Calu3 (cell line): ENCODE results near the gene KANK4. TPM values are rescaled to one million over a fixed set of nuclear protein-coding genes. Genes with fewer than 3 reads are reported as not detected.

ENCODE experiments used
- BruUV-seq: library from RNA; stranded (reverse); fragments of 400-500 nt; replicated peaks from 2 replicates; lab custom pipeline; 2021; lab: Mats Ljungman, UMichigan
- CTCF ChIA-PET: fragments of 300-600 bp; sonication (Branson Sonifier 250); formaldehyde crosslinking; loops from one replicate; lab custom pipeline; 2022; ENCODE audit warnings: antibody characterized with exemption; lab: Charles Lee
- DNase-seq: peaks from one replicate; pipeline ENCODE4 v3.0.0; 2022
- H3K27ac Mint-ChIP-seq: one replicate; pipeline ENCODE4 v1.8.0; 2022; ENCODE audit warnings: mixed read lengths; ENCODE audit not compliant: unreplicated experiment
- H3K27me3 Mint-ChIP-seq: one replicate; pipeline ENCODE4 v1.8.0; 2022; ENCODE audit warnings: mixed read lengths; ENCODE audit not compliant: unreplicated experiment
- H3K36me3 Mint-ChIP-seq: one replicate; pipeline ENCODE4 v1.8.0; 2022; ENCODE audit warnings: mild to moderate bottlenecking, moderate library complexity, mixed read lengths; ENCODE audit not compliant: insufficient read depth, unreplicated experiment
- H3K4me1 Mint-ChIP-seq: one replicate; pipeline ENCODE4 v1.8.0; 2022; ENCODE audit warnings: mild to moderate bottlenecking, low read depth, mixed read lengths; ENCODE audit not compliant: unreplicated experiment
- H3K4me3 Mint-ChIP-seq: one replicate; pipeline ENCODE4 v1.8.0; 2022; ENCODE audit warnings: mild to moderate bottlenecking, low read depth, moderate library complexity, mixed read lengths; ENCODE audit not compliant: unreplicated experiment
- H3K9me3 Mint-ChIP-seq: one replicate; pipeline ENCODE4 v1.8.0; 2022; ENCODE audit warnings: low read depth, mixed read lengths; ENCODE audit not compliant: unreplicated experiment
- intact Hi-C: fragments of 100-400 bp; cut with micrococcal nuclease; formaldehyde crosslinking; loops from one replicate; pipeline ENCODE4 v1.10.0; 2022; ENCODE audit not compliant: unreplicated experiment
- total RNA-seq: library from RNA; stranded (reverse); gene quantifications from 2 replicates; pipeline ENCODE4 v1.2.3, GENCODE V29; 2022
- TF ChIP-seq, protein P1 (sequence below): fragments of 200-600 bp; IDR thresholded peaks from one replicate; pipeline ENCODE4 v1.8.0; 2022; ENCODE audit warnings: antibody characterized with exemption; ENCODE audit not compliant: unreplicated experiment

The KANK4 gene
- total RNA-seq, 1 experiment from 2014 or later, result not detected

DNA sequence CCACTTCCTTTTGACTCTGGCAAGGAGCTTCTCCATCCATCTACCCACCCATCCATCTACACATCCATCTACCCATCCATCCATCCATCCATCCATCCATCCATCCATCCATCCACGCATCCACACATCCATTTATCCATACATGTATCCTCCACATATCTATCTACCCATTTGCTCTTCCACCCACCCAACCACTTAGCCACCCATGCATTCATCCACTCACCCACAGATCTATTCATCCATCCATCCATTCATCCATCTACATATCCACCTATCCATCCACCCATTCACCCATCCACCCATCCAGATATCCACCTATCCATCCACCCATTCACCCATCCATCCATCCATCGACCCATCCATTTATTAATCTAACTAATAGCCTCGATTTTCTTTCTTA lies 23.0 kb upstream of the KANK4 start:
- Mint-ChIP-seq H3K9me3 (no peaks in the 10 kb centered on the region), H3K4me1 (no peaks in the 10 kb centered on the region), H3K4me3 (no peak overlapping the region), H3K36me3 (no peaks in the 10 kb centered on the region), H3K27ac (no peak overlapping the region), H3K27me3 (peaks cover 44% of the 10 kb centered on the region)
- BruUV-seq, result no TSS peak
- DNase-seq, result no peak
- intact Hi-C loops, result no loop called here
- CTCF ChIA-PET, result interaction anchor here (0.5 kb wide), 1 partner anchor 35 kb away, joined by 4 read pairs; no protein-coding TSS in a partner anchor
- TF ChIP-seq, protein P1, sequence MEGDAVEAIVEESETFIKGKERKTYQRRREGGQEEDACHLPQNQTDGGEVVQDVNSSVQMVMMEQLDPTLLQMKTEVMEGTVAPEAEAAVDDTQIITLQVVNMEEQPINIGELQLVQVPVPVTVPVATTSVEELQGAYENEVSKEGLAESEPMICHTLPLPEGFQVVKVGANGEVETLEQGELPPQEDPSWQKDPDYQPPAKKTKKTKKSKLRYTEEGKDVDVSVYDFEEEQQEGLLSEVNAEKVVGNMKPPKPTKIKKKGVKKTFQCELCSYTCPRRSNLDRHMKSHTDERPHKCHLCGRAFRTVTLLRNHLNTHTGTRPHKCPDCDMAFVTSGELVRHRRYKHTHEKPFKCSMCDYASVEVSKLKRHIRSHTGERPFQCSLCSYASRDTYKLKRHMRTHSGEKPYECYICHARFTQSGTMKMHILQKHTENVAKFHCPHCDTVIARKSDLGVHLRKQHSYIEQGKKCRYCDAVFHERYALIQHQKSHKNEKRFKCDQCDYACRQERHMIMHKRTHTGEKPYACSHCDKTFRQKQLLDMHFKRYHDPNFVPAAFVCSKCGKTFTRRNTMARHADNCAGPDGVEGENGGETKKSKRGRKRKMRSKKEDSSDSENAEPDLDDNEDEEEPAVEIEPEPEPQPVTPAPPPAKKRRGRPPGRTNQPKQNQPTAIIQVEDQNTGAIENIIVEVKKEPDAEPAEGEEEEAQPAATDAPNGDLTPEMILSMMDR, result no peak

DNA sequence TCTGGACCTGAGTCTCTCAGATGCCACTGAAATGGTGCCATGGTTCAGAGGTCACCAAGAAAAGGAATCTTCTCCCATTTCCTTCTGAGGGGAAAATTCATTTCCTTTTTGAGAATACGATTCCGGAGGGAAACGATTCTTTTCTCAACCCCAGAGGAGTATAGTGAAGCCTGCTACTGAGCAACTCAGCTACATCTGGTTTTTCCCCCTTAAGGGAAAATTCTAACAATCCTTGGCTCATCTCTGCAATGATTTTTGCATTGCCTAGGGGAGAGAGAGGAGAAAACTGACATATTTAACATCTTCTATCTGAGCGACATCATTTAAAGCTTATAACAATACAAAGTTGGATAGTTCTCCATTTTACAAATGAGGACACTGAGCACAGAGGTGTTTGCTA lies 22.4 kb upstream of the KANK4 start:
- Mint-ChIP-seq H3K9me3 (no peaks in the 10 kb centered on the region), H3K36me3 (no peaks in the 10 kb centered on the region), H3K27ac (no peak overlapping the region), H3K4me1 (no peaks in the 10 kb centered on the region), H3K27me3 (peaks cover 44% of the 10 kb centered on the region), H3K4me3 (no peak overlapping the region)
- DNase-seq, result no peak
- intact Hi-C loops, result no loop called here
- TF ChIP-seq, protein P1, result no peak
- no TSS peak for BruUV-seq
- CTCF ChIA-PET, result no interaction called here

DNA sequence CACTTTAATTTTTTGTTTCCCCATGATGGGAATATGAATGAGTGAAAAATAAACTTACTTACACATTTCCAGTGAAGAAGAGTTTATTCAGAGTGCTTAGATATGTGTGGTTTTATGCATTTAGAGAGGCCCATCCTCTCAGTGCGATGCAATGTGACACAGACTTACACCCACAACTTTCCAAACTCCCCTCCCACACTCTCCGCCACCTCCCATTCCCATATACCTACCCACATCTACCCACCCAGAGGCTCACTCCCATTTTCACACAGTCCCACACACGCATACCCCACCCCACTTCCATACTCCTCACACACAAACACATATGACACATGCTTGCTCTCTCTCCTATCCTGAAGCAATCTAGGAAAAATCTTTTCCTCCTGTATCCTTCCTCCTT lies 21.9 kb upstream of the KANK4 start:
- TF ChIP-seq, protein P1, result no peak
- H3K36me3 Mint-ChIP-seq, result no peaks in the 10 kb centered on the region
- CTCF ChIA-PET, result no interaction called here
- H3K4me1 Mint-ChIP-seq, result no peaks in the 10 kb centered on the region
- H3K27me3 Mint-ChIP-seq, result peaks cover 47% of the 10 kb centered on the region
- no peak for DNase-seq
- intact Hi-C loops, result no loop called here
- H3K9me3 Mint-ChIP-seq, result no peaks in the 10 kb centered on the region
- H3K4me3 Mint-ChIP-seq, result no peak overlapping the region
- no TSS peak for BruUV-seq
- no peak overlapping the region for H3K27ac Mint-ChIP-seq

DNA sequence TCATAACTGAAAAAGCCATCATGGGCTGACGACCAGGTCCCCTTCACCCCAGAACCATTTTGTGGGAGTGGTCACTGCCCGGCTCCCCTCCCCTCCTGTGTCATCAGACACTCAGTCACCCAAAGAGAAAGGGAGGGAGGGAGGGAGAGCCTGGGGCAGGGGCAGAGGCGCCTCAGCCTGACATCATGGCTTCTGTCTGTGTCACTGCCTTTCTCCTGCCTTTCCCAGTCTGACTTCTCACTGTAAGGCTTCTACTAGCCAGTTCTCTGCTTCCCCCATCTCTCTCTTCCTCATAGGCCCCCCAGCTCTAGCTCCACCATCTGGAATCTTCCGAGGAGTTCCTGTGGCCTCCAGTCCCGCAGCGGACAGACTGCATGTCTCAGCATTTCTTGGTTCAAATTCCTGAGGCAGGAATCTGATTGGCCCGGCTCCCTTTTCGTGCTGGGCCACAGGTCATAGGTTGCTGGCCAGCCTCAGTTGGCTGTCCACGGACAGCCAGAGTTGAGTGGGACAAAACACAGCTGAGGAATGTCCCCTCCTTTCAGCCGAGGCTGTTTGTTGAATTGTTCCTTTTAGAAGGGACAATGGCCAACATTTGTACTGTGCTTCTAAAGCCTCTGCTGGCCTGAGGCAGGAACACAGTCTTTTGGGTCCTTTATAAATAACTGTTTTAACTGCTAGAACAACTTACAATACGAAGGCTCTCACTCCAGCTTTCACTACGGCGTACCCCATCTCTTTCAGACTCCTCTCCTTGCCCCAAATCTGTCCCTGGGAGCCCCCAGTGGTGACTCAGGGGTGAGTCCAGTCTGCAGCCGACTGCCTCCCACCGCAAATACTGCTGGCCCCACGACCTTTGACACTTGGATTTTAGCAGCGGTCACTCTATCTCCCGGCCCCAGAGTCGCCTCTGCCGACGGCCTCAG lies 18.7 kb upstream of the KANK4 start:
- TF ChIP-seq, protein P1, result no peak
- CTCF ChIA-PET, result no interaction called here
- intact Hi-C loops, result no loop called here
- no peaks in the 10 kb centered on the region for H3K9me3 Mint-ChIP-seq
- peaks cover 42% of the 10 kb centered on the region for H3K27me3 Mint-ChIP-seq
- H3K27ac Mint-ChIP-seq, result no peak overlapping the region
- no peak overlapping the region for H3K4me3 Mint-ChIP-seq
- H3K36me3 Mint-ChIP-seq, result no peaks in the 10 kb centered on the region
- no TSS peak for BruUV-seq
- no peak for DNase-seq
- H3K4me1 Mint-ChIP-seq, result no peaks in the 10 kb centered on the region
